Measurements from ENCODE around the gene CEACAM19. TPM values are rescaled to one million over a fixed set of nuclear protein-coding genes. Genes with fewer than 3 reads are reported as not detected.

CEACAM19 gene
- total RNA-seq, 1 experiment from 2014 or later: 0.69 TPM

DNA sequence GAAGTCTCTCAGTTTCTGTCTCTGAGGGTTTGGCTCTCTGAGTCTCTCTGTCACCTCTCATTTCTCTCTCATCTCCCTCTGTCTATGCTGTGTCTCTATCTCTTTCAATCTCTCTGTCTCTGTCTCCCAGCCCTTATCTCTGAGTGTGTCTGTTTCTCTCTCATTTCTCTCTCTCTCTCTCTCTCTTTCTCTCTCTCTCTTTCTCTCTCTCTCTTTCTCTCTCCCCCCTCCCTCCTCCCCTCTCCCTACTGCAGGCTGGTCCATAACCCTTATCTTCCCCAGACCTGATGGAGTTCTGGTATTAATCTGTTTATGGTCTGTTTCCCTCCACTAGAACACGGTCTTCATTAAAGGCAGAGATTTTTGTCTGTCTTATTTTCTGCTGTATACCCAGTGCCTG, 28.9 kb upstream of the CEACAM19 start:
- no peak for DNase-seq
- Histone ChIP-seq H3K36me3 (peaks cover 29% of the 10 kb centered on the region), H3K27me3 (no peaks in the 10 kb centered on the region), H3K4me3 (no peak overlapping the region), H3K9me3 (no peaks in the 10 kb centered on the region)

DNA sequence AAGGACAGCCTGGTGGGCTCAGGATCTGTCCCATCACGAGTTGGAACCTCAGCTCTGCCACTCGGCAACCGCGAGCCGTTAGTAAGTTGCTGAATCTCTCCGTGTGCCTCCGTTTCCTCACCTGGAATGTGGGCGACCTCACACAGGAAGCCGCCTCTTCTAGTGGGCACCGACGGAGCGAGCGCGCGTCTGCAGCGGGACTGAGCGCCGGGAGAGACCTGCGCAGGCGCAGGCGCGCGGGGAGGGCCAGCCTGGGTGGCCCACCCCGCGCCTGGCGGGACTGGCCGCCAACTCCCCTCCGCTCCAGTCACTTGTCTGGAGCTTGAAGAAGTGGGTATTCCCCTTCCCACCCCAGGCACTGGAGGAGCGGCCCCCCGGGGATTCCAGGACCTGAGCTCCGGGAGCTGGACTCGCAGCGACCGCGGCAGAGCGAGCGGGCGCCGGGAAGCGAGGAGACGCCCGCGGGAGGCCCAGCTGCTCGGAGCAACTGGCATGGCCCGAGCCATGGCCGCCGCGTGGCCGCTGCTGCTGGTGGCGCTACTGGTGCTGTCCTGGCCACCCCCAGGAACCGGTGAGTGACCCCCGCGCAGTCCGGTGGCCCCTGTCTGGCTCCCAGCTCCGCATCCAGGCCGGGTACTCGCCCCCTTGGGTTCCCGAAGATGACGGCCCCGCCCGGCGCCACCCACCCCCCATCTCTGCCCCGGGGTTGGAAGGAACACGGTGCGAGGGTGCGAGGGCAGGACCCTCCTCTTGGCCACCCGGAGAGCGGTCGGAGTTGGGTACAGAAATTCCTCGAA, 27.5 kb upstream of the CEACAM19 start, which contains the start of gene PVR:
PVR (plus strand) TSS at position 306 of the 797 bp plus-strand sequence; CDS start at position 493, 187 bp downstream.
- H3K4me3 ChIP-seq: peak within 1 kb of the TSS; percentile 81
- H3K9me3 ChIP-seq: no peaks in the 10 kb centered on the region
- H3K36me3 ChIP-seq: peaks cover 38% of the 10 kb centered on the region
- no peaks in the 10 kb centered on the region for H3K27me3 ChIP-seq
- peak; percentile 91 for DNase-seq

DNA sequence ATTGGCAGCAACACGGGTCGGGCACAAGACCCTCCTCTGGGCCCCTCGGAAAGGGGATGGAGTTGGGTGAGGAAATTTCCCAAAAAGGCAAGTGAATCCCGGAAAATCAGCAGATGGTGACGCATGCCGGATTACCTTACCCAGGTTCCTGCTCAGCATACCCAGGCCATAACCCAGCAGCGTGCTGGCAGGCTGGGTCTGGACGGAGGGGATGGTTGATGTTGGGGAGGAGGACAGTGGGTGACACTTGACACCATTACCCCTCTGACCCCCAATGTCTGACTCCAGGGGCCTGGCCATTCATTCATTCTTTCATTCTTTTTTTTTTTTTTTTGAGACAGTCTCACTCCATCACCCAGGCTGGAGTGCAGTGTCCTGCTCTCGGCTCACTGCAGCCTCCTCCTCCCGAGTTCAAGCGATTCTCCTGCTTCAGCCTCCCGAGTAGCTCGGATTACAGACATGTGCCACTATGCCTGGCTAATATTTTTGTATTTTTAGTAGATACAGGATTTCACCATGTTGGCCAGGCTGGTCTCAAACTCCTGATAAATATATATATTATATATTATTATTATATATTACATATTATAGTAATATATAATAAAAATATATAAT, 26.8 kb upstream of the CEACAM19 start:
- Histone ChIP-seq H3K9me3 (no peaks in the 10 kb centered on the region), H3K27me3 (no peaks in the 10 kb centered on the region), H3K36me3 (peaks cover 44% of the 10 kb centered on the region), H3K4me3 (peak overlapping the region; percentile 81)
- peak; percentile 68 for DNase-seq

DNA sequence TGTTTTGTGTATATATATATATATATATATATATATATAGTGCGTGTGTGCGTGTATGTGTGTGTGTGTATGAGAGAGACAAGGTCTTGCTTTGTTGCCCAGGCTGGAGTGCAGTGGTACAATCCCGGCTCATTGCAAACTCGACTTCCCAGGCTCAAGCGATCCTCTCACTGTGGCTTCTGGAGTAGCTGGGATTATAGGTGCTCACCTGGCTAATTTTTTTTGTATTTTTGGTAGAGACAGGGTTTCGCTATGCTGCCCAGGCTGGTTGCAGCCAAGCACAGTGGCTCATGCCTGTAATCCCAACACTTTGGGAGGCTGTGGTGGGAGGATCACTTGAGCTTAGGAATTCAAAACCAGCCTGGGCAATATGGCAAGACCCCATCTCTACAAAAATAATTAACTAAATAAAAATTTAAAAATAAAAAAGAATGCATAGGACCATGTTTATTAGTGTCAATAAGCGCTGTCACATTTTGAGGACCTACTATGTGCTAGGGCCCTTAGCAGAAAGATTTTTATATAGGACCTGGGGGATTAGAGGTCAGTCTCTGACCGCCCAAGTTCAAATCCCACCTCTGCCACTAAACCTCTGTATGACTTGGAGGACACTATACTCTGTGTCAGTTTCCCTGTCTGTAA, 25.8 kb upstream of the CEACAM19 start:
- Histone ChIP-seq H3K9me3 (no peaks in the 10 kb centered on the region), H3K27me3 (no peaks in the 10 kb centered on the region), H3K36me3 (peaks cover 51% of the 10 kb centered on the region), H3K4me3 (peak overlapping the region; percentile 39)
- DNase-seq: no peak

DNA sequence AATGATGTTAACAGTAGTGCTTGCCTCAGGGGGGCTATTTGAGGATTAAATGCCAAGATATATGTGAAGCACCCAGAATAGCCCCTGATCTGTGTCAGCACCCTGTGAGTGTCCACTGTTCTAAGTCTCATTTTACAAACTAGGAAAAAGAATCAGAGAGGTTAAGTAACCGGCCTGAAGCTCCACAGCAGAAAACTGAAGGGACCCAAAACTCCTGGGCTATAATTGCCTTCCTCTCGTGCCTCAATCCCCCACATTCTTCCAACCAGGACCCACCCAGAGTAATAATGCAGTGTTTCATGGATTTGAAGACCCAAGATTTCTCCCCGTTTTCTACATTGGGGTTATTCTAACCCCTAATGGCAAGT, 25.2 kb upstream of the CEACAM19 start:
- Histone ChIP-seq H3K36me3 (peaks cover 56% of the 10 kb centered on the region), H3K27me3 (no peaks in the 10 kb centered on the region), H3K4me3 (peak overlapping the region; percentile 39), H3K9me3 (no peaks in the 10 kb centered on the region)
- no peak for DNase-seq

DNA sequence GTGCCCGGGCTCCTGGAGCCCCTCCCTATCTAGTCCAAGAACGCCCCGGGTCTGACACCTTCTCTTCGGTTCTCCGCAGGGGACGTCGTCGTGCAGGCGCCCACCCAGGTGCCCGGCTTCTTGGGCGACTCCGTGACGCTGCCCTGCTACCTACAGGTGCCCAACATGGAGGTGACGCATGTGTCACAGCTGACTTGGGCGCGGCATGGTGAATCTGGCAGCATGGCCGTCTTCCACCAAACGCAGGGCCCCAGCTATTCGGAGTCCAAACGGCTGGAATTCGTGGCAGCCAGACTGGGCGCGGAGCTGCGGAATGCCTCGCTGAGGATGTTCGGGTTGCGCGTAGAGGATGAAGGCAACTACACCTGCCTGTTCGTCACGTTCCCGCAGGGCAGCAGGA, 24.1 kb upstream of the CEACAM19 start:
- Histone ChIP-seq H3K4me3 (no peak overlapping the region), H3K36me3 (peaks cover 67% of the 10 kb centered on the region), H3K9me3 (no peaks in the 10 kb centered on the region), H3K27me3 (no peaks in the 10 kb centered on the region)
- DNase-seq: no peak

DNA sequence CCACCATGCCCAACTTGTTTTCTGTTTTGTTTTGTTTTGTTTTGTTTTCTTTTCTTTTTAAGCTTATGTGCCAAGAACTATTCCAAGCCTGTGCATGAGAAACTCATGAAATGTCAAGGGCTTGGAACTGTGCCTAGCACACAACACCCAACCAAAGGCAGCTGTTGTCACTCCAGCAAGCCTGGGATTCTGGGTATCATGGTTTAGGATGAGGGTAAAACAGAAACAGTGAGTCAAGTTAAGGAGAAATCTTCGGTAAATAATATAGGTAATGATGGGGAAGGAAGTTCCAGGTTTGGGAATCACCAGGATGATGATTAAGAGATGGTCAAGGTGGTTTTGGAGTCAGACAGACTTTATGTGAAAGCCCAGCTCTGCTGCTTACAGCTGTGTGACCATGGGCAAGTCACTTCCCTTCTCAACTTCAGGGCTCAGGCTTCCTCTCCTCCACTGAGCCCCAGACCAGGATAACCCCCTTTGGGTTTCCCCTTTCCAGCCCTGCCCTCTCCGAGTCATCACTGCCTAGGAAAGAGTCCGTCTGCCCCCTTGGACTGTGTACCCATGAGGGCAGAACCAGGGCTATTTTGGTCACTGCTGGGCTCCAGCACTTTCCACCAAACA, 22.5 kb upstream of the CEACAM19 start:
- Histone ChIP-seq H3K27me3 (no peaks in the 10 kb centered on the region), H3K4me3 (no peak overlapping the region), H3K36me3 (peaks cover 83% of the 10 kb centered on the region), H3K9me3 (no peaks in the 10 kb centered on the region)
- DNase-seq: peak; percentile 39

DNA sequence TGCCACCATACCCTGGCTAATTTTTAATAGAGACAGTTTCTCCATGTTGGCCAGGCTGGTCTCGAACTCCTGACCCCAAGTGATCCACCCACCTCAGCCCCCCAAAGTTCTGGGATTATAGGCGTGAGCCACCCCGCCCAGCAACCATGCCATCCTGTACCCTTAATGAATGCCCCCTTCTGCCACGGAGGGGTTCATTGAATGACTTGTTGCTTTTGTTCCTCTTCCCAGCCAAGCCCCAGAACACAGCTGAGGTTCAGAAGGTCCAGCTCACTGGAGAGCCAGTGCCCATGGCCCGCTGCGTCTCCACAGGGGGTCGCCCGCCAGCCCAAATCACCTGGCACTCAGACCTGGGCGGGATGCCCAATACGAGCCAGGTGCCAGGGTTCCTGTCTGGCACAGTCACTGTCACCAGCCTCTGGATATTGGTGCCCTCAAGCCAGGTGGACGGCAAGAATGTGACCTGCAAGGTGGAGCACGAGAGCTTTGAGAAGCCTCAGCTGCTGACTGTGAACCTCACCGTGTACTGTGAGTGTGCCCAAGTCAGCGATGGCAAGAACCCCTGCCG, 21.6 kb upstream of the CEACAM19 start:
- H3K36me3 ChIP-seq: peaks cover 89% of the 10 kb centered on the region
- no peak for DNase-seq
- H3K4me3 ChIP-seq: no peak overlapping the region
- H3K9me3 ChIP-seq: no peaks in the 10 kb centered on the region
- no peaks in the 10 kb centered on the region for H3K27me3 ChIP-seq

DNA sequence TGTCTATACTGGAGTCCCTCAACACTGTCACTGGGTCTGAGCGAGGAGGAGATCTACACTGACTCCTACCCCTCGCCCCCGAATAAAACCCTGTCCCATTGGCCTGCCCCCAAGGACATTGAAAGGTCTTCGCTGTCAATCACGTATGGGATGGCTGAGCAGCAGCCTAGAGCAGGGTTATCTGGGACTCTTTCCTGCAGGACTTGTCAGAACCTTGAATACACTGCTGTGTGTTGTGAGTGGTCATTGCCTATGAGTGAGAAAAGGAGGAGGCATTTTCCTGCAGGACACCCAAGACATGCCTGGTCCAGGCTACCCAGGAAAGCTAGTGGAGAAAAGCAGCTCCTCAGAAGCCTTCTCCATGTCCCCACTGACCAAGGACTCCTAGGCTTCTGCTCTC, 17.9 kb upstream of the CEACAM19 start:
- Histone ChIP-seq H3K27me3 (no peaks in the 10 kb centered on the region), H3K9me3 (no peaks in the 10 kb centered on the region), H3K4me3 (no peak overlapping the region), H3K36me3 (peaks cover 99% of the 10 kb centered on the region)
- DNase-seq: no peak

DNA sequence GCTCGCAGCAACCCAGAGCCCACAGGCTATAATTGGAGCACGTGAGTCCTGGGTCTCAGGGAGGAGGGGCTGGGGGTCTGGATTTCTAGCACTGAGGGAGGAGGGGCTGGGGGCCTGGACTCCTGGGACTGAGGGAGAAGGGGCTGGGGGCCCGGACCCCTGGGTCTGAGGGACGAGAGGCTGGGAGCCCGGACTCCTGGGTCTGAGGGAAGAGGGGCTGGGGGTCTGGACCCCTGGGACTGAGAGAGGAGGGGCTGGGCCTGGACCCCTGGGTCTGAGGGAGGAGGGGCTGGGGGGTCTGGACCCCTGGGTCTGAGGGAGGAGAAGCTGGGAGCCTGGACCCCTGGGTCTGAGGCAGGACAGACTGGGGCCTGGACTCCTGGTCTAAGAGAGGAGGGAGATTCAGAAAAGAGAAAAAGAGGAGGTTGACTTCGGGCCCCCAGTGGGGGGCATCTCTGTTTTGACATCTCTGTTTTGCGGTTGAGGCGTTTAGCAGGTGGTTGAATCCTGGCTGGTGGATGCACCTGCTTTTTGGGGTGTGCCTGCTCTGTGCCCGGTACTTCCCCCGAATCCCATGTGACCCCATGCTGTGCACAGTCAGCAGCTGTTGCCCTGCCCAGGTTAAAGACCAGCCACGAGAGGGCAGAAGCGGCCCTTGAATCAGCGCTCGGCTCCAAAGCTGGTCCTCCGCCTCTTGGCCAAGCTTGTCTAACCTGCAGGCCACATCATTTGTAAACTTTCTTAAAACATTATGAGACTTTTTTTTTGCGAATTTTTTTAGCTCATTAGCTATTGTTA, 17.1 kb upstream of the CEACAM19 start:
- Histone ChIP-seq H3K27me3 (no peaks in the 10 kb centered on the region), H3K4me3 (no peak overlapping the region), H3K9me3 (no peaks in the 10 kb centered on the region), H3K36me3 (peaks cover 99% of the 10 kb centered on the region)
- DNase-seq: peak; percentile 43

DNA sequence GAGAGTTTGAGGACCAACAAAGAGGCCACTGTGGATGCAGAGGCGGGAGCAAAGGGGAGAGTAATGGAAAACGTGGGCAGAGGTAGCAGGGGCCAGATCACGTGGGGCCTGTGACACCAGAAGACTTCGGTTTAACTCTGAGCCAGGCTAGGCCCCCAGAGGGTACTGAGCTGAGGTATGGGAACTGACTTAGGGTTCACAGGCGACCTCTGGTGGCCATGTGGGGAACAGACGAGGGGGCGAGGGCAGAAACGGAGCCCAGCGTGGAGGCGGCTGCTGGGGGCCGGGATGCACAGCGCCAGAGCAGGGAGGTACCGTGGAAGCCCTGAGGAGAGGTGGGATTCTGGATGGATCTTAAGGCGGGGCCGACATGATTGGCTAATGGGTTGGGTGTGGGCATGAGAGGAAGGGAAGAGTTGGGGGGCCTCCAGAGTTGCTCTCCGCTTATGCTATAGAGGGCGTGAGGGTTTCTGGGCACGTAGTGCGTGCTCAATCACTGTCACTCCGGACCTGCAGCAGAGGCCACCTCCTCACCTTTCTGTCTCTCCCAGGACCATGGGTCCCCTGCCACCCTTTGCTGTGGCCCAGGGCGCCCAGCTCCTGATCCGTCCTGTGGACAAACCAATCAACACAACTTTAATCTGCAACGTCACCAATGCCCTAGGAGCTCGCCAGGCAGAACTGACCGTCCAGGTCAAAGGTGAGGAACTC, 13.9 kb upstream of the CEACAM19 start:
- Histone ChIP-seq H3K36me3 (peaks cover 100% of the 10 kb centered on the region), H3K9me3 (no peaks in the 10 kb centered on the region), H3K27me3 (no peaks in the 10 kb centered on the region), H3K4me3 (no peak overlapping the region)
- DNase-seq: peak; percentile 58

DNA sequence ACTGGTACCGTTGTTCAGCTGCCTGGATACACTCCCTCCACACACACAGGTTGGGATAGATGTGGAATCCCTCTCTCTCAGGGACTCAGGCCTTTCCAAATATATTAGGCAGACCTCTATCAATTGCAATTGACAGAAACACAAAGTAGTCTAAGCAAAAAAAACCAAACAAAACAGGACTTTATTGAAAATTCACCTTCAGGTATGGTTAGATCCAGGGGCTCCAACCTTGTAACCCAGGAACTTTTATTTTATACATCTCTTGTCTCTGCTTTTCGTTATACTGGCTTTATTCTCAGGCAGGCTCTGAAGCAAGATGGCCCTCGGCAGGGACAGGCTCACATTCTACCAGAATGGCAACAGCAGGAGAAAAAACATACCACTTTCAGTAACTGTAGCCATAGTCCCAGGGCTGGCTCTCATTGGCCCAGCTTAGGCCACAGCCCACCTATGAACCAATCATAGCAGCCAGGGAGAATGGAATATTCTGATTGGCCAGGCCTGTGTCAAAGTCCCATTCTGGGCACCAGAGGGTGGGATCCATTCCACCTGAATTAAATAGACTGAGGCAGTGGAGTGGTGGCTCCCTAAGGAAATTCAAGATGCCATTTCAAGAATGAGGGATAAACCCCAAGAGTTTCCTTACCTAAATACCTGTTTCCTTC, 13.1 kb upstream of the CEACAM19 start:
- DNase-seq: no peak
- H3K36me3 ChIP-seq: peaks cover 100% of the 10 kb centered on the region
- H3K27me3 ChIP-seq: no peaks in the 10 kb centered on the region
- no peak overlapping the region for H3K4me3 ChIP-seq
- H3K9me3 ChIP-seq: no peaks in the 10 kb centered on the region

DNA sequence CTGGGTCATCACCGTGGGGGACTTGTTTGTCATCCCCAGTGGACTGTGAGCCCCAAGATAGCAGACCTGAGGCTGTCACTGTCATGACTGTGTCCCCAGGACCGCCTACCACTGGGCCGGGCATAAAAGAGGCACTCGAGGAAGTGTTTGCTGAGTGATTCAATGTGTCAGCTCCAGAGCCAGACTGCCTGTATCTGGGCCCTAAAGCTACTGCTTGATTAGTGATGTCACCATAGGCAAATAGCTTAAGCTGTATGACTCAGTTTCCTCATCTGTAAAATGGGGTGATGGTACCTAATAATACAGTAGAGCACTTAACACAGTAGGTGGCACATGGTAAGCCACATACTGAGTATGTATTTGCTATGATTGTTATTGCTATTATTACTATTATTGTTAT, 11.2 kb upstream of the CEACAM19 start:
- H3K27me3 ChIP-seq: no peaks in the 10 kb centered on the region
- no peaks in the 10 kb centered on the region for H3K9me3 ChIP-seq
- no peak for DNase-seq
- peaks cover 92% of the 10 kb centered on the region for H3K36me3 ChIP-seq
- no peak overlapping the region for H3K4me3 ChIP-seq

DNA sequence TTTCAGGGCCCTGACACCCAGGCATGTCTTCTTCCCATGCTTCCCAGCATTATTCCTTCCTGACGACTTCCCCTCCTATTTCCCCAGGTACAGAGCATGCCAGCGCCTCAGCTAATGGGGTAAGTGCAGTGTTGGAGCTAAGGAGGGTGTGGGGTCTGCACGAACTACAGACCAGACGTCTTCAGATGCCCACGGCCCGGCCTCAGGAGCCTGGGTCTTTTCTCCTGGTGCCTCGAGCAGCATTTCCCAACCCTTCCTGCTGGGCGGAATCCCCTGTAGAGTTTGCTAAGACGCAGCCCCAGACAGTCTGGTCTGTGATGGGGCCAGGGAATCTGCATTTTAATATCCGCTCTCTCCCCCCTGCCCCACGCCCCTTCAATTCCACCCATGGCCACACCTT, 10.1 kb upstream of the CEACAM19 start:
- Histone ChIP-seq H3K36me3 (peaks cover 82% of the 10 kb centered on the region), H3K4me3 (no peak overlapping the region), H3K9me3 (no peaks in the 10 kb centered on the region), H3K27me3 (no peaks in the 10 kb centered on the region)
- no peak for DNase-seq

DNA sequence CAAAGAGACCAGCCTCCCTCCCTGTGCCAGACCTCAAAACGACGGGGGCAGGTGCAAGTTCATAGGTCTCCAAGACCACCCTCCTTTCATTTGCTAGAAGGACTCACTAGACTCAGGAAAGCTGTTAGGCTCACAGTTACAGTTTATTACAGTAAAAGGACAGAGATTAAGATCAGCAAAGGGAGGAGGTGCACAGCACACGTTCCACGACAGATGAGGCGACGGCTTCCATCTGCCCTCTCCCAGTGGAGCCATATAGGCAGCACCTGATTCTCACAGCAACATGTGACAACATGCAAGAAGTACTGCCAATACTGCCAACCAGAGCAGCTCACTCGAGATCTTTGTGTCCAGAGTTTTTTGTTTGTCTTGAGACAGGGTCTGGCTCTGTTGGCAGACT, 9.4 kb upstream of the CEACAM19 start:
- no peak overlapping the region for H3K4me3 ChIP-seq
- no peaks in the 10 kb centered on the region for H3K27me3 ChIP-seq
- no peak for DNase-seq
- peaks cover 75% of the 10 kb centered on the region for H3K36me3 ChIP-seq
- no peaks in the 10 kb centered on the region for H3K9me3 ChIP-seq

All from MG63 (cell line).